ENCODE measurements around the gene ALG8.
"Not testable (repeated sequence)": the region's sequence is repeated elsewhere in the genome, so short reads cannot be mapped to it uniquely, and the experiment has no call there.

Gene ALG8

GRCh38 chr11:78071717-78072116 lies 67.7 kb downstream of the ALG8 start:
- DNase-seq (ENCODE audit: low spot score), result no peak

- no peak for DNase-seq (ENCODE audit: low spot score)
Observed at GRCh38 chr11:78070621-78071020, 68.8 kb downstream of the ALG8 start.

DNA sequence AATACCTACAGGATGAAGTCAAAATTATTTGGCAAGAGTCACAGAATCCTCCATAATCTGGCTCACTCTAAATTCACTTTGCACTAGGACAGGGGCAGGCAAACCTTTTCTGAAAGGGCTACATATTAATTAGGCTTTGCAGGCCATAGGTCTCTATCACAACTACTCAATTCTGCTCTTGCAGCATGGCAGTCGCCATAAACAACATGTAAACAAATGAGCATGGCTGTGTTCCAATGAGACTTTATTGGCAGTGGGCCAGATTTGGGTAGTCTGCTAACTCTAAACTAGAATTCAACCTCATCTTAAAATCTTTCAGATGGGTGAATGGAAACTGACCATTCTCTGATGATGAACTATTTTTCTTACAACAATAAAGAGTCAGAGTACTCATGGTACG lies 70.0 kb downstream of the ALG8 start:
- DNase-seq (ENCODE audit: low spot score), result no peak

- no peak for DNase-seq (ENCODE audit: low spot score)
Observed at GRCh38 chr11:78067704-78068103, 71.7 kb downstream of the ALG8 start.

GRCh38 chr11:78066471-78066870 lies 73.0 kb downstream of the ALG8 start:
- DNase-seq (ENCODE audit: low spot score), result no peak

GRCh38 chr11:78065203-78065602 lies 74.2 kb downstream of the ALG8 start:
- DNase-seq (ENCODE audit: low spot score), result no peak

- DNase-seq (ENCODE audit: low spot score), result no peak
Observed at GRCh38 chr11:78063440-78064181, 75.8 kb downstream of the ALG8 start, which contains the start of gene THRSP. TSS of gene THRSP (plus strand) at chr11:78063861. CDS start at chr11:78063882, 21 bp downstream.

DNA sequence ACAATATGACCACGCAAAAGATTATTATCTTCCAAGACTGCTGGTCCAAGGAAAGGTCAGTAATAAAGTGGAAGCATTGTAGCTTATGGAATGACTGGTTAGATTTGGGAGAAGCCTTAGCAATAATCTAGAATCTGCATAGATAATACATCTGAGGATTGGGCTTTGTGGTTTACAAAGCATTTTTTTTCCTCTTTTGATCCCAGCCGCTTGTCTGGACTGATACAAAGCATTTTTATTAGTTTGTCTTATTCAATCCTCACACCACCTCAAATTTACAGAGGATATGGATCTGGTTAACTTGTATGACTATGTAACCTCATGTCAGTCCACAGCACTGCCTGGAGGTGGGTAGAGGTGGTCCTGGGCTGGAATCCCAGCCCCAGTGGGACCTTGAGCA lies 76.8 kb downstream of the ALG8 start:
- no peak for DNase-seq (ENCODE audit: low spot score)

GRCh38 chr11:78061921-78062311 lies 77.5 kb downstream of the ALG8 start:
- DNase-seq (ENCODE audit: low spot score), result no peak

- DNase-seq (ENCODE audit: low spot score), result no peak
Observed at GRCh38 chr11:78061088-78061920, 78.1 kb downstream of the ALG8 start.

DNA sequence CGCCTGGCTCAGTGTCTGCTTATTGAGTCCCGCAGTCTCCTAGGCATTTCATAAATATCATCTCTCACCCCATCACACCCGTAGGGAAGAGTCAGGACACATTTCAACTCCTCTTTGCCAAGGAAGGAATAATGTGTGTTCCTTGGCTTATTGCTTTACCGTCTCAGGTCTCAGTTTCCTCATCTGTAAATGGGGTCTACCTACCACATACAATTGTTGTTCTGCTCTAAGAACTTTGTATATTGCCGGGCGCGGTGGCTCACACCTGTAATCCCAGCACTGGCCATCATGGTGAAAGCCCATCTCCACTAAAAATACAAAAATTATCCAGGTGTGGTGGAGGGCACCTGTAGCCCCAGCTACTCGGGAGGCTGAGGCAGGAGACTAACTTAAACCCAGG lies 78.9 kb downstream of the ALG8 start:
- no peak for DNase-seq (ENCODE audit: low spot score)

DNA sequence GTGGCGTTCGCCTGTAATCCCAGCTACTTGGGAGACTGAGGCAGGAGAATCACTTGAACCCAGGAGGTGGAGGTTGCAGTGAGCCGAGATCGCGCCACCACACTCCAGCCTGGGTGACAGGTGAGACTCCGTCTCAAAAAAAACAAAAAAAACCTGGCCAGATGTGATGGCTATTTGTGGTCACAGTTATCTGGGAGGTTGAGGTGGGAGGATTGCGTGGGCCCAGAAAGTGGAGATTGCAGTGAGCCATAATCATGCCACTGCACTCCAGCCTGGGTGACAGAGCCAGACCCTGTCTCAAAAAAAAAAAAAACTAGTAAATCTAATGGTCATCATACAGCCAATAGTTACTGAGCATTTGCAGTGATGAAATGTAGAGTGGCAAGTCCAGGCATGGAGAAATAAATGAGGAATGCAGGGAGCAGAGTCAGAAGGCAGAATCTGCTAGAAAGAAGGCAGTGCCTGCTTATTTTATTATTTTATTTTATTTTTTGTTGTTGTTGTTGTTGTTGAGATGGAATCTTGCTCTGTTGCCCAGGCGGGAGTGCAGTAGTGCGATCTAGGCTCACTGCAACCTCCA lies 79.6 kb downstream of the ALG8 start:
- DNase-seq (ENCODE audit: low spot score), result not testable (repeated sequence)

- no peak for DNase-seq (ENCODE audit: low spot score)
Observed at GRCh38 chr11:78057462-78058055, 81.9 kb downstream of the ALG8 start.

DNA sequence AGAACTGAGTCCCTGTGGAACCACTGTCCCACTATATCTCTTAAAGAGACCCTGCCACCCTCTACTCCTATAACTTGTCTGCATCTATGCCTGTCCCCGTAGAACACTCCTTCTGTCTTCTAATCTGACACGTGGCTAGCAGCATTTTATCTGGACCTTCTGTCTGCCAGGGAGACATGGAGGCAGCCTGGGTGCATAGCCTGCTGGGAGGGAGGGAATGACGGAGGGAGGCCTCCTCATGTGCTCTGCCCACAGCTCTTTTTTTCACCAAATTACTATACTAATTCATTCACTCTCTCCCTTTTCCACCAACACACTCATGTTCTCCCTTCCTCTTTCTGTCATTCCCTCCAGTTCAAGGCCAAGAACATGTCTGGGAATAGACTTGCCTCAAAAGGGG lies 83.3 kb downstream of the ALG8 start:
- no peak for DNase-seq (ENCODE audit: low spot score)

DNA sequence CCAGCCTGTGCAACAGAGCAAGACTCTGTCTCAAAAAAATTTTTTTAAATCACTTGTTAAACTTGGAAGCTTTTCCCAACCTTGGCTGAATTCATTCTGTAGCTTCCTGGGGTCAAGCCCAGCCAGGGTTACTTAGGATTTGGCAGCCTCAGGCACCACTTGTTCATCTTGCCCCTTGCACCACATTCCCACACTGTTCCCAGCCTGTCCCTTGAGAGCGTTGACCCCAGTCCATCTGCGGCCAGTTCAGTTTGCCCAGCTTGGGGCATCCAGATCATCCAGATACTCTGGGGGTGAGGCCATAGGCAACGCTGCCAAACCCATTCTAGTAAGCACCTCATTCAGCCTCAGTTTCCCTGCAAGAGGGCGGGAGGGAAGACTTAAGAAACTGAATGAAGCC lies 84.5 kb downstream of the ALG8 start:
- DNase-seq (ENCODE audit: low spot score), result no peak

GRCh38 chr11:78050964-78051831 lies 88.2 kb downstream of the ALG8 start:
- DNase-seq (ENCODE audit: low spot score), result peak; percentile 67
